HG03280 (cell line): Measurements from ENCODE around the gene ESR1.

Source experiments
- ATAC-seq: cut with Tn5 transposase; IDR thresholded peaks from one replicate; pipeline ENCODE4 v1.9.1; 2021; ENCODE audit warnings: mild to moderate bottlenecking, moderate library complexity; ENCODE audit not compliant: unreplicated experiment

Gene ESR1

GRCh38 chr6:151807513-151808370, at the start of gene ESR1:
Gene ESR1 (plus strand): TSS chr6:151807682. CDS start chr6:151807913, 231 bp downstream.
- no peak for ATAC-seq

DNA sequence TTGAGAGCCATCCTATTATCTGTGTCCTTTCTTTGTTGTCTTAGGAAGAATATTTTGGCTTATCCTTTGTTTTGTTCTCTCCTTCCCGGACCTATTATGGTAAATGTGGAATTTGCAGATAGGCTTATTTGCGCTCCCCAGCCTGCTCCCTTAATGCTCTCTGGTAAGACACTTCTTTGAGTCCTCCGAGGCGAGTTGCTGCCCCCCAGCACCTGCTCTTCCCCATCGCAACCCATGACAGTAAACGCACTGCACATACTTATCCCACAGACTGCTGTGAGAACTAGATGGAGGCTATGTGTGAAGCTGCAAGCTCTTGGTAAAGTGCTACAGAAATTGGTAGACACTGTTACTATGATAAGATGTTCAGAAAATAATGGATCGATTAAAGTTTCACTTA, 47.0 kb upstream of the ESR1 start:
- no peak for ATAC-seq

DNA sequence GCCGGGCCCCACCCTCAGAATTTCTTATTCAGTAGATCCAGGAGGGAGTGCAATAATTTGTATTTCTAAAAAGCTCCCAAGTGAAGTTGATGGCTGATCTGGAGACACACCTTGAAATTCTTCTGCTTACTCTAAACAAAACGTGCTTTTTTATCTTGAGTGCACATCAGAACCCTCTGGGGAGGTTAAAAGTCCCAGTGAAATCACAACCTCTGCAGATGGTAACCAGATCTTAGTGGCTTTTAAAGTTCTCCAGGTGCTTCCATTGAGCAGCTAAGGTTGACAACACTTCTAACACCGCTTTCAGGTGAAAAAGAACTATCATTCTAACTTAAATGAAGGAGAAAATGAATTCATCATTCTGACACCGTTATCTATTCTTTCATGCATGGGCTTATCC, 45.6 kb upstream of the ESR1 start:
- ATAC-seq, result no peak

GRCh38 chr6:151762817-151763216, 44.7 kb upstream of the ESR1 start:
- no peak for ATAC-seq

DNA sequence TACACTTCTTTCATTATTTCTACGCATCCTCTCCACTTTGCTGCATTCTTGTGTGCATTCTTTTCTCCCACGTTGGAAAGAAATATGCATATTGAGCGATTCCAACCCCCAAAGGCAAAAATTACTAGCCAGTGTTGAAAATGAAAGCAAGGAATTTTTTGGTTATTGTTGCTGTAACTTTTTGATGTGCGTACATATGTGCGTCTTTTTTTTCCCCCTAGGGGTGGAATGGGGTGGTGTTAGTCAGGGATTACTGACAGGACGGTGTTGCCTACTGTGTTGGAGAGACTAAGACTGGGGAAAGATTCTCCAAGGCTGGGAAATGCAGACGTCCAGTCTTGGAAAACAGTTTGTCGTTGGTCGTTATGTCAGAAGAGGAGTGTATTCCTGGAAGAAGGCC, 44.2 kb upstream of the ESR1 start:
- no peak for ATAC-seq

- peak; percentile 84 for ATAC-seq
Observed at GRCh38 chr6:151763938-151764680, 43.4 kb upstream of the ESR1 start.

DNA sequence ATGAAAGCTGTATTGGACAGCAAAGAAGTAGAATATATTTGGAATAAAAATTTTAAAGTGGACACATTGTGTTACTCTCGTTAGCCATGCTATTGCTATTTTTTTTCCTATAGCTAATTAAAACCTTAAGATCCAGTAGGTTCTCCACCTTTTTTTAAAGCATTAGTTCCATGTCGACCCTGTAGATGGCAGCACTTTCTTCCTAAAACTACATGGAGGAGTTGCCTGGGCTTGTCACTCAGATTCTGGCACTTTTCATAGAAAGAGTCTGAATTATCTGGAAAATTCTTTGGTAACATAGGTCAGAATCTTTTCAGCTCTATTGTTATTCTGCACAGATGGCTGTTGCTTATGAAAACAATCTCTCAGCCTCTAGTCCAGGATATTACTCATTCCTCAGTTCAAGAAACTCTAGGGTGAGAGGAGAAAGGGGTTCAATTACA, 42.0 kb upstream of the ESR1 start:
- peak; percentile 68 for ATAC-seq

DNA sequence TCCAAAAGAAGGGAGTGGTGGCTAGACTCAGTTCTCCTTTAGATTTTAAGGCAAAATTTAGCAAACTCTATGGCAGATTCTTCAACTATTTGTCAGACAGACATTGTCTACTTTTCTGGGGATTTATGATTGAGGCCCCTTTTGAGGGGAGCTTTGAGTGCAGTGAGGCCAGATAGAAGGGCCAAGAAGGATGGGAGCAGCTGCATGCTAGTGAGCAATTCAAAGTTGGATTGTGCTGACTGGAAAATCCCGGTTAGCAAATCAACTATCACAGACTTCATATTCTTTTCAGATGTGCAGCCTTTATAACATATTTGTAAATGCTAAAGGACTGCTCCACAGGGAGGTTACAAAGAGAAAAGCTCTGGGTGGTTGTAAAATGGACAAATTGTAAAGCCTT, 35.0 kb upstream of the ESR1 start:
- ATAC-seq, result no peak

DNA sequence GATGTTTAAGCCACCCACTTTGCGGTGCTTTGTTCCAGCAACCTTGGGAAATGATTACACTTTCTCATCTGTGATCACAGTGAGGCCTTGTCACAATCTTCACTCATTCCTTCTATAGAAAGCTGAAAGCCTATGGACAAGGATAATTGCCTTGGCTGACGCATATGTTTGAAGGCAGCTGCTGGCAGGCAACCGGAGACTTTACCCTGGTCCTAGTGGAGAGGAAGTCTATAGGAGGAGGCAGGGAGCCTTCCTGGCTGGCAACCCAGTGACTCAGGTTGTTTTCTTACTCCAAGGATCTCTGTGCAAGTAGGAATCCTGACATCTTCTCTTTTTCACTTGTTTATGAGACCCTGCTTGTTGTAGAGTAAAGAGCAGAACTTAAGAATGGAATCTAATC, 34.1 kb upstream of the ESR1 start:
- ATAC-seq, result no peak

- ATAC-seq, result no peak
Observed at GRCh38 chr6:151782560-151782959, 24.9 kb upstream of the ESR1 start.

GRCh38 chr6:151783692-151784091, 23.8 kb upstream of the ESR1 start:
- ATAC-seq, result no peak

DNA sequence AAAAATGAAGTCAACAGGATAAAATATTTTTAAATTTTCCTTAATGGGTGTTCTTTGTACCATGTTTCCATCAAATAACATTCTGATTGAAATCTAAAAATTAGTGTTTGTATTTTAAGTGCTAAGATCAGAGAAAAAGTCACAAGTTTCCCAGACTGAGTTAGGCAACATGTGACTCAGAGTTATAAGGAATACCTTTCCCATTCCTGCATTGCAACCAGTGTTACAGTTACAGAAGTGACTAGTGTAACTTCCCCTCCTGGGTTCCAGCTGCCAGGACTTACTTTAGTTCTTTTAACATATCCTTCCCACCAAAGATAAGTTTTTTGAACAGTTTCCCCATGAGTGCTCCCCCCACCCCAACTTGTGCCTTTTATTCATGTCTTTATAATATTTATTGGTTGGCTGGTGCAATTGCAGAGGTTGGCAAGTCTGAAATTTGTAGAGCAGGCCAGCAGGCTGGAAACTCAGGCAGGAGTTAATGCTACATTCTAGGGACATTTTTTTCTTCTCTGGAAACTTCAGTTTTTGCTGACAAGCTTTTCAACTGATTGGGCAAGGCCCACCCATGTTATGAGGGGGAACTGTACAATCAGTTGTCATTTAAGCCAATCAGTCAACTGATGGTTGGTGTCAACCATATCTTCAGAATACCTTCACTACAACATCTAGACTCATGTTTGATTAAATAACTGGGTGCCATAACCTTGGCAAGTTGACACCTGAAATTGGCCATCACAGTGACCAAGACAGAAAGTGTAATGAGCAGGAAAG, 22.9 kb upstream of the ESR1 start:
- no peak for ATAC-seq

- no peak for ATAC-seq
Observed at GRCh38 chr6:151796842-151797530, 10.5 kb upstream of the ESR1 start.

DNA sequence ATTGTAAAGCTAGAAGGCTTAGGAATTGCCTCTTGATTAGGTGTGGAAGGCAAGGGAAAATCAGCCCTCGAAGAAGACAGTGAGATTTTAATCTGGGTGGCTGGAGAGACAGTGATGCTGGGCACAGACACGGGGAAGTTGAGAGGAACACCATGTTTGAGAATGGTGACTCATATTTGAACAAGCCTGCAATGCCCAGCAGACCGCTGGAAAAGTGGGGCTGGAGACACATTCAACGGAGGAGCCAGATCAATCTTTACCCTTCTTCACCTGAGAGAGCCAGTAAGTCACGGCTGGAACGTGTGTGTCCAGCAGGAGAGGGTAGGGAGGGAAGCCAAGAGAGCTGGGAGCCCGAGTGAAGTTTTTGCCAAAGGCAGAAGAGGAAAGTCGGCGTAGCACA, 3.7 kb upstream of the ESR1 start:
- ATAC-seq, result no peak

DNA sequence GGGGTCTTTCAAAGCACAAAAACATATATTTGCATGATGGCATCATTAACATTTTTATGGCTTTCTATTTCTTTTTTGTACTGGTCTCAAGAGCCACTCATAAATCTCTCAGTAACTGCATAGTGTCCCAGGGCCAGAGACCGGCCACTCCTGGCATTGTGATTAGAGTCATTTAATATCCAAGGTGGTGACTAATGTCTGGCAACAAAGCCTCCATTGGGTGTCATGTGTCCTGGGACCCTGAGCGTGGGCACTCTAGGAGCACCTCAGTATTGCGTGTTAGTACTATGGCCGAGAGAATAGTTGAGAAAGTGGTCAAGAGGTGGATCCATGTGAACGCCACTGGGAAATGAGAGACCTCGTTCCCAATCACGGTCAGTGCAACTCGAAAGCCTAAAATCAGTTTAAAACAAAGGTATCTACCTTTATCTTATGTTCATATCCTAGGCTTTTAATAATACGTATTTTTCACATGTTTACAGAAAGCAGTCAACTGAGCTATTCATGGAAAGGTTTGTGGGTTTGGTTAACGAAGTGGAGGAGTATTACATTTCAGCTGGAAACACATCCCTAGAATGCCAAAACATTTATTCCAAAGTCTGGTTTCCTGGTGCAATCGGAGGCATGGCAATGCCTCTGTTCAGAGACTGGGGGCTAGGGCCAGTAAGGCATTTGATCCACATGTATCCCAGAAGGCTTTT, 2.7 kb upstream of the ESR1 start:
- no peak for ATAC-seq

- no peak for ATAC-seq
Observed at GRCh38 chr6:151805286-151805840, 2.1 kb upstream of the ESR1 start.

DNA sequence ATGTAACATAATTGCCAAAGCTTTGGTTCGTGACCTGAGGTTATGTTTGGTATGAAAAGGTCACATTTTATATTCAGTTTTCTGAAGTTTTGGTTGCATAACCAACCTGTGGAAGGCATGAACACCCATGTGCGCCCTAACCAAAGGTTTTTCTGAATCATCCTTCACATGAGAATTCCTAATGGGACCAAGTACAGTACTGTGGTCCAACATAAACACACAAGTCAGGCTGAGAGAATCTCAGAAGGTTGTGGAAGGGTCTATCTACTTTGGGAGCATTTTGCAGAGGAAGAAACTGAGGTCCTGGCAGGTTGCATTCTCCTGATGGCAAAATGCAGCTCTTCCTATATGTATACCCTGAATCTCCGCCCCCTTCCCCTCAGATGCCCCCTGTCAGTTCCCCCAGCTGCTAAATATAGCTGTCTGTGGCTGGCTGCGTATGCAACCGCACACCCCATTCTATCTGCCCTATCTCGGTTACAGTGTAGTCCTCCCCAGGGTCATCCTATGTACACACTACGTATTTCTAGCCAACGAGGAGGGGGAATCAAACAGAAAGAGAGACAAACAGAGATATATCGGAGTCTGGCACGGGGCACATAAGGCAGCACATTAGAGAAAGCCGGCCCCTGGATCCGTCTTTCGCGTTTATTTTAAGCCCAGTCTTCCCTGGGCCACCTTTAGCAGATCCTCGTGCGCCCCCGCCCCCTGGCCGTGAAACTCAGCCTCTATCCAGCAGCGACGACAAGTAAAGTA, 547 bp upstream of the ESR1 start:
- no peak for ATAC-seq

DNA sequence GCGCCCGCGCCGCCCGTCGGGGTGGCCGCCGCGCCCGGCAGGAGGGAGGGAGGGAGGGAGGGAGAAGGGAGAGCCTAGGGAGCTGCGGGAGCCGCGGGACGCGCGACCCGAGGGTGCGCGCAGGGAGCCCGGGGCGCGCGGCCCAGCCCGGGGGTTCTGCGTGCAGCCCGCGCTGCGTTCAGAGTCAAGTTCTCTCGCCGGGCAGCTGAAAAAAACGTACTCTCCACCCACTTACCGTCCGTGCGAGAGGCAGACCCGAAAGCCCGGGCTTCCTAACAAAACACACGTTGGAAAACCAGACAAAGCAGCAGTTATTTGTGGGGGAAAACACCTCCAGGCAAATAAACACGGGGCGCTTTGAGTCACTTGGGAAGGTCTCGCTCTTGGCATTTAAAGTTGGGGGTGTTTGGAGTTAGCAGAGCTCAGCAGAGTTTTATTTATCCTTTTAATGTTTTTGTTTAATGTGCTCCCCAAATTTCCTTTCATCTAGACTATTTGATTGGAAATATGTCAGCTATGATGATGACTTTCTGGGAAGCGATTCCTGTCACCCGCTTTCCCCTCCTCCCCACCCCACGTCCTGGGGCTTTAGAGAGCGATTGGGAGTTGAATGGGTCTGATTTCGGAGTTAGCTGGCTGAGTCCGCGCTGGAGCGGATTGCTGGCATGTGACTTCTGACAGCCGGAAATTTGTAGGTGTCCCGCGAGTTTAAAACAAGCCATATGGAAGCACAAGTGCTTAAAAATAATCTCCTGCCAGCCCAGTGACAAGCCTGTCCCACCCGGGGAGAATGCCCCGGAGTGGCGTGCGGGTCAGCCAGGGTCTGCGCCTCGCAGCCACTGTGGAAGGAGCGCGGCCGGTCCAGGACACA, 1.1 kb downstream of the ESR1 start:
- ATAC-seq, result no peak
